ENCODE data around the gene EPHB2.

EPHB2 gene

DNA sequence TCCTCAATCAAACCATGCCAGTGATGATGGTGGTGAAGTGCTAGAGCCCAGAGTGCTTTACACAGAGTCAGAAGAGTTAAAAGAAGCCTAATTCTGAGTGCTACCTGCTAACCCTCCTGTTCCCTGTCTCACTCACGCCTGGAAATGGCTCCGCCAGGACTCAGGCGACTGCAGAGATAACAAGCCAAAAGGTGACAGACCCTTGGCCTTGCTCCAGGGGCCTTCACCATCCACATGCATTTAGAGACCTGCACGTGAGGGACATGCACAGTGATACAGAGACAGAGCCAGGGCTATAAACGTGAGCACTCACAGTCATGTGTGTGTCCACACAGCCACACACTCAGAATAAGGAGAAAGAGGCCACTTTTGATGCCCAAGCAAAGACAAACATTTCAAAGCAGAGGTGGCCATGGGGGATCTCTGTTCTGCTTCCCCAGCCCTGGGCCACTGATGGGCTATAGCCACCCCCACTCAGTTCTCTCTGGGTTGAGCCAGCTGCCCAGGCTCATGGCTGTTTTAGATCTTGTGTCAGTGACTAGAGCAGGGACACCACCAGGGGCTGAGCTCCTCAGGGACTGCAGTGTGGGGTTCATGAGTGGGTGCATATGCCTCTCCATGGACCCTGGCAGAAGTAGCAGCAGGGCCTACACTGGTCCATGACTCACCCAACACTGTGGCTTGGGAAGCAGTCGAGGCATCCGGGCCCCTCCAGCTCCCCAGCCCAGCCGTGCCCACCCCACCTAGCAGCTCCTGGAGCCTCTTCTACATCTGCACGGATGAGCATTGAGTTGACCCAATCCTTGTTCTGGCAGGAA lies 117.2 kb downstream of the EPHB2 start:
- TF ChIP-seq, protein P1, sequence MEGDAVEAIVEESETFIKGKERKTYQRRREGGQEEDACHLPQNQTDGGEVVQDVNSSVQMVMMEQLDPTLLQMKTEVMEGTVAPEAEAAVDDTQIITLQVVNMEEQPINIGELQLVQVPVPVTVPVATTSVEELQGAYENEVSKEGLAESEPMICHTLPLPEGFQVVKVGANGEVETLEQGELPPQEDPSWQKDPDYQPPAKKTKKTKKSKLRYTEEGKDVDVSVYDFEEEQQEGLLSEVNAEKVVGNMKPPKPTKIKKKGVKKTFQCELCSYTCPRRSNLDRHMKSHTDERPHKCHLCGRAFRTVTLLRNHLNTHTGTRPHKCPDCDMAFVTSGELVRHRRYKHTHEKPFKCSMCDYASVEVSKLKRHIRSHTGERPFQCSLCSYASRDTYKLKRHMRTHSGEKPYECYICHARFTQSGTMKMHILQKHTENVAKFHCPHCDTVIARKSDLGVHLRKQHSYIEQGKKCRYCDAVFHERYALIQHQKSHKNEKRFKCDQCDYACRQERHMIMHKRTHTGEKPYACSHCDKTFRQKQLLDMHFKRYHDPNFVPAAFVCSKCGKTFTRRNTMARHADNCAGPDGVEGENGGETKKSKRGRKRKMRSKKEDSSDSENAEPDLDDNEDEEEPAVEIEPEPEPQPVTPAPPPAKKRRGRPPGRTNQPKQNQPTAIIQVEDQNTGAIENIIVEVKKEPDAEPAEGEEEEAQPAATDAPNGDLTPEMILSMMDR (IDR thresholded peaks at IDR 0.05), result no peak
- no peak for TF ChIP-seq ZFX (IDR thresholded peaks at IDR 0.05; ENCODE audit: borderline replicate concordance)
- no peak overlapping the region for H3K27ac ChIP-seq

DNA sequence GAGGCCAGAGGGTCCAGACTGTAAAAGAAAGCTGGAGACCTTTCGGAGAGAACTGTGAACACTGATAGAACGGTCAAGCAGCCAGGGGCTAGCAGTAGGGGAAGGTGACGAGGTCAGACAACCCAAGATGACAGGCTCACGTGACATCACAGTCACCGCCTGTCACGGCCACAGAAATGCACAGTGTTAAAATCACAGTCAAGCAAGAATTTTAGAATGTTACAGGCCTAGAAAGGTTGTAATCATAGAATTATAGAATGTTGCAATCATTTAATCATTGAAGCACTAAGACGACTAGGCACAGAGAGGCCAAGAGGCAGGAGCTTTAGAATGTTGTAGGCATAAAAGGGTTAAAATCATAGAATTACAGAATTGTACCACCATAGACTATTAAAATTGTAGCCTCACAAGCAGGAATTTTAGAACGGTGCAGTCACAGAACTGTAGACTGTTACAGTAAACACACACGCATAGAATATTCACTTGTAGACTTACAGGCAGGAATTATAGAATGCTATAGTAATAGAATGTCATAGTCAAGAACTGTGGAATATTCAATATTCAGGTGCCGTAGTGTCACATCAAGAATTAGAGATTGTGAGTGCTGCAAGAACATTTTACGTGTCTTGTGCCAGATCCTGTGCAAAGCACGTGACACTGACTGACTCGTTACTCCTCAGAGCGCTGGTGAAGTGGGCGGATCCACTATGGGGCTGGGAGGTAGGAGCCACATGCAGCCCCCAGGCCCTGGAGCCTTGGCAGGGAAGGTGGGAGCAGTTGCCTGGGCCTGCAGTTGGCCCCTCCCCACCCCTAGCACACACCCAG lies 118.1 kb downstream of the EPHB2 start:
- TF ChIP-seq, protein P1 (IDR thresholded peaks at IDR 0.05), result no peak
- no peak for TF ChIP-seq ZFX (IDR thresholded peaks at IDR 0.05; ENCODE audit: borderline replicate concordance)
- no peak overlapping the region for H3K27ac ChIP-seq

DNA sequence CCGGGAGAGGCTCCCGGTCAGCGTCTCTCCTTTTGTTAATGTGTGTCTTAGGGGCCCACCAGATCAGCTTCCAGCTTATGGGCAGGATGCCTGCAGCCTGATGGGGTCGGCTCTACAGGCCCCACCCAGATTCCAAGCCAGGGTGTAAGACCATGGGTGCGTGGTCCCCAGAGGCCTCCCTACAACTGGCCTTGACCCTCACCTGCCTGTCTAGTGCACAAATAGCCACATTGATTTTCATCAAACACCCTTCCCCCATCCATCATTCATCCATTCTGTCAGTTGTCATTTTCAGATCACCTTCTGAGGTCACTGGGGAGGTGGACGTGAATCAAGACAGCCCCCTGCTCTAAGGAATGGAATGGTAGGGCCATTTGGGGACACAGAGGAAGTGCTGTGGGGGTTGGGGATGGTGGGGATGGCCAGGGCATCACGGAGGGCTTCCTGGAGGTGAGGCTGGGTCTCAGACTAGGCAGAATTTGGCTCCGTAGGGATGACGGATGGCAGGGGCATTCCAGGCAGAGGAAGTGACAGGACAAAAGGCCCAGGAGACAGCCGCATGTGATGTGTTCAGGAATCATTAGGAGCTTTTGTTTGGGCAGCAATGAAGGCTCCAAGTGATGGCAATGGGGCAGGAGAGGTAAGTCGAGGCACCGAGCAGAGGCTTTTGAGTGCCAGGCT lies 118.8 kb downstream of the EPHB2 start:
- no peak overlapping the region for H3K27ac ChIP-seq
- no peak for TF ChIP-seq ZFX (IDR thresholded peaks at IDR 0.05; ENCODE audit: borderline replicate concordance)
- TF ChIP-seq, protein P1 (IDR thresholded peaks at IDR 0.05), result no peak

DNA sequence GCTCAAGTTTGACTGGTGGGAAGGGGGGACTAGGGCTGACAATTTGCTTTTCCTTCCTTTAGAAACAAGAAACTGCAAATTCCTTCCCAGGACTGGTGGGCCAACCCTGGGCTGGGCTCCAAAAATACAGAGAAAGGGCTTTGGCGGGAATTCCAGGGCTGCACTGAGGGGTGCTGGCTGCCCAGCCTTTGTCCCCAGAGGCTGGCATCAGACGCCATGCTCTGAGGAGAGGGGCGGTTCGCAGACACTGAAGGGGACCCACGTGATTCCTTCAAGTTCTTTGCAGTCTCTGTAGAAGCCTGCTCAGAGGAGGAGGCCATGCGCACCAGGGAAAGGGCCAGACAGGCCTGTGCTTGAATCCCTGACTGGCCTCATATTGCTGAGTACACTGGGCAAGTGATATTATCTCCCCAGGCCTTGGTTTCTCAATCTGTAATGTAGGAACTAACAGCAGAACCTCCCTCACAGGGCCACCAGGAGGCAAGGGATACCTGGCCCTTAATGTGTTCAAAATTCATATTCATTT lies 119.5 kb downstream of the EPHB2 start:
- TF ChIP-seq, protein P1 (IDR thresholded peaks at IDR 0.05), result no peak
- TF ChIP-seq ZFX (IDR thresholded peaks at IDR 0.05; ENCODE audit: borderline replicate concordance), result no peak
- no peak overlapping the region for H3K27ac ChIP-seq

DNA sequence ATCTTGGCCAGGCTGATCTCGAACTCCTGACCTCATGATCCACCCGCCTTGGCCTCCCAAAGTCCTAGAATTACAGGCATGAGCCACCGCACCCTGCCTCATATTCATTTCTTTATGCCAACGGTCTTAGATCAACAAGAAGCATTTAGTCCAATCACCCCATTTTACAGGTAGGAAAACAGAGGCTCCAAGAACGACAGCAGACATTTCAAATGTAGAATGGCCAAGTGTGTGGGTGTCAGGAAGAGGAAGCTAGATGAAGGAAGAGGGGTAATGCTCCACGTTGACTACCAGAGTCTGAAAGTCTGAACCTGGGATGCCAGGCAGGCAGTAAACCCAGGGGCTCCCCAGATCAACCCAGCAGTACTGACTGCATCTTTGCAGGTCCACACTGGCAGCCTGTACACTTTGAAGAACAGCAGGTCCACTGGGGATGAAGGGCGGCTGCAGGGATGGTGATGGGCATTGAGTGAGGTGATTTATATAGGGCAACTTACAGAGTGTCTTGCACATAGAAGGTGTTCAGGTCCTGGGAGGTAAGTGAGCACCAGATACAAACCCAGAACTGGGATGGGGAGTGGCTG lies 120.2 kb downstream of the EPHB2 start:
- no peak overlapping the region for H3K27ac ChIP-seq
- TF ChIP-seq ZFX (IDR thresholded peaks at IDR 0.05; ENCODE audit: borderline replicate concordance), result no peak
- TF ChIP-seq, protein P1 (IDR thresholded peaks at IDR 0.05), result no peak

DNA sequence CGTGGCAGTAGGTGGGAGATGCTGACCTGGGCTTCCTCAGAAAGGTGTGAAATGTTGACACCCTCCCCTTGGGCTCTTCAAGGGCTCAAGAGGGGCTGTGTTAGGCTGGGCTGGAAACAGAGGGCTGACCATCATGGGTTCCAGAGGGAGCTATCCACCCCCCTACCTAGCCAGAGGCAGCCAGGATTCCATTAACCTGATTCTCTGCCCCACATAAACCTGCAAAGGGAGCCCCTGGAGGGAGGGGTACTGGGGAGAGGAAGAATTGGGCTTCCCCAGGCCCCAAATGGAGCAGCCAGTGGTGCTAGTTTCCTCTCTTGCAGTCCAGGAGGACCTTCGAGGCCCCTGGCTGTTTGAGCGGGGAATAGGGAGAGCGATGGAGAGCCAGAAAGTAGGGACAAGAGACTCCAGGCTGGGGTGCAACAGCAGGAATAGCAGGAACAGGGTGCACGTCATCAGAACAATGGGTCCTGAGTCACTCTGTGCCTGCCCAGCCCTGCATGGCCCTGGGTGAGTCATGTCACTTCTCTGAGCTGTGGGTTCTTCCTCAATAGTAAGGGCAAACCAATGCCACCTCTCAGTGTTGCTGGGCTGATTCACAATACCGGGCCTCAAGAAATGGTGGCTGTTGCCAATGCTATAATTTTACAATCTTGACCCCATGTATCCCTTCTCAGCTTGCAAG lies 121.2 kb downstream of the EPHB2 start:
- TF ChIP-seq ZFX (IDR thresholded peaks at IDR 0.05; ENCODE audit: borderline replicate concordance), result no peak
- TF ChIP-seq, protein P1 (IDR thresholded peaks at IDR 0.05), result no peak

More for the DNA sequence above, 121.2 kb downstream of the EPHB2 start:
- no peak overlapping the region for H3K27ac ChIP-seq

Measured in 22Rv1 (cell line).